Stomach smooth muscle (tissue), 2 donors: ENCODE measurements around the gene PIGS.

Source experiments
- H3K27ac ChIP-seq: one replicate; pipeline ENCODE4 v1.7.0; 2013; ENCODE audit warnings: mild to moderate bottlenecking, low read length, inconsistent platforms
- H3K27me3 ChIP-seq, 2 donors: one replicate each; pipeline ENCODE4 v1.7.0; 2013; ENCODE audit warnings: low read length in 2 of 2; ENCODE audit not compliant: insufficient read depth in 2 of 2, control insufficient read depth in 1 of 2
- H3K36me3 ChIP-seq, 2 donors: one replicate each; pipeline ENCODE4 v1.7.0; 2013; ENCODE audit warnings: low read length in 2 of 2; ENCODE audit not compliant: control insufficient read depth in 2 of 2, insufficient read depth in 2 of 2
- H3K4me1 ChIP-seq: one replicate; pipeline ENCODE4 v1.7.0; 2013; ENCODE audit warnings: low read length; ENCODE audit not compliant: control insufficient read depth, insufficient read depth
- H3K4me3 ChIP-seq, 2 donors: one replicate each; pipeline ENCODE4 v1.7.0; 2013; ENCODE audit warnings: low read length in 2 of 2
- H3K9ac ChIP-seq, 2 donors: one replicate each; pipeline ENCODE4 v1.7.0; 2013; ENCODE audit warnings: low read length in 2 of 2, mild to moderate bottlenecking in 1 of 2
- H3K9me3 ChIP-seq, 2 donors: one replicate each; pipeline ENCODE4 v1.7.0; 2013; ENCODE audit warnings: low read length in 2 of 2; ENCODE audit not compliant: control insufficient read depth in 2 of 2
- donor health status: healthy.
- donor health status: Pancreatic carcinoma.

The PIGS gene

DNA sequence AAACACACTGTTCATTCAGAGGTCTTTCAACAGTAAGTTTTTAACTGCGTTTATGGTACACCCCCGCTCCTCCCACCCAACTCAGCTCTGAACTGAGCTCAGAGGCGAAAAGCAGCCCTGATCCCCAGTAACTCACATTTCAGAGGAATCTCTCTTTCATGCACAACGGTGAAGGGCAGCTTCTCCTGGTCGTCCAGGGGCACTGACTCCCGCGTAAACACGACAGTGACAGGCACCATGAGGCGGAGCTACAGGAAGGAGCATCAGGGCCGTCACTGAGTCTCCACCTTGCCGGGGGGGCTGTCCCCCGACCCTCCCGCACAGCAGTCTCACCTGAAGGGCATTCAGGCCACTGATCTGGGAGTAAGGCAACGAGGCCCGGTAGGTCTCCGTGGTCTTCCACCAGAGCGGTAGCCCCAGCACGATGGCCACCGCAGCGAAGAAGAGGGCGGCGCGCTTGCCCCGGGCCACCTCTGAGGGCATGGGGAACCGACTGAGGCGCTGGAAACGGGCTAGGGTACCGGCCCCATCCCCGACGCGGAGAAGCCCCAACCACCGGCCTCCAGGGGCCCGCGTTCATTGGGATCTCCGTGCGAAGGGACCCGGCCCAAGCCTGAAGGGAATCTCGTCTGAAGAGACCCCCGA lies 486 bp downstream of the PIGS start:
- Histone ChIP-seq H3K27me3 (no peaks in the 10 kb centered on the region), H3K9me3 (no peaks in the 10 kb centered on the region), H3K4me3 (peak overlapping the region; percentile 88 to 97), H3K4me1 (peaks cover 28% of the 10 kb centered on the region), H3K27ac (peak overlapping the region; percentile 67), H3K36me3 (no peaks in the 10 kb centered on the region), H3K9ac (peak overlapping the region; percentile 83 to 87)

DNA sequence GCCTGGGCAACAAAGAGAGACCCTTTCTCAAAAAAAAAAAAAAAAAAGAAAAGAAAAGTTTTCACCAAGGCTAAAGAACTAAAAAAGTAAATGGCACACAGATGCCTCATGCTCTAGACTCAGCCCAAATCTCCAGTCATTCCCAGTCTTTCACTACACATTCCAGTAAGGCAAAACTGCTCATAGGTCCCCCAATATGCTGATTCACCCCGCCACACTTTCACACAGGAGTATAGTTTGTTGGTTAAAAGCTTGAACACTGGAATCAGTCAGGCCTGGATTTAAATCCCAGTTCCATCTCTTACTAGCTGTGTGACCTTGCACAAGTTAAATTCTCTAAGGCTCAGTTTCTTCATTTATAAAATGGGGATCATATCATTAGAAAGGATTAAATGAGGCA lies 1.9 kb downstream of the PIGS start:
- no peak overlapping the region for H3K9ac ChIP-seq
- no peak overlapping the region for H3K27ac ChIP-seq

DNA sequence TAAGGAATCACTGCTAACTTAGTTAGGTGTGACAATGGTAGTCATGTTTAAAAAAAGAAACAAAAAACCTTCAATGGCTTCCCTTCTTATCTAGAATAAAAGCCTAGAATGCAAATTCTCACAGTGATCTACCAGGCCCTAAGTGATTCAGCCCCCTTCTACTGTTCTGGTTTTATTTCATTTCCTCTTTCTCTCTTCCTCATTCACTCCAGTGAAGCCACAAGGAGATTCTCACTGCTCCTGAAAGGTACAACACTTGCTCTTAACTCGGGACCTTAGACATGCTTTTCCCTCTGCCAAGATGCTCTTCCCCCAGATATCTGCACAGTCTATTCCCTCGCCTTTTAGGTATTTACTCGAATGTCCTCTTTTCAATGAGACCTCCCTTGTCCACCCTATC lies 3.7 kb downstream of the PIGS start:
- Histone ChIP-seq H3K9ac (no peak overlapping the region), H3K4me3 (no peak overlapping the region), H3K27me3 (no peaks in the 10 kb centered on the region), H3K9me3 (no peaks in the 10 kb centered on the region), H3K36me3 (peaks cover 4 to 9% of the 10 kb centered on the region in 2 donors), H3K27ac (no peak overlapping the region), H3K4me1 (peaks cover 26% of the 10 kb centered on the region)

More for the DNA sequence above, 1.9 kb downstream of the PIGS start:
- Histone ChIP-seq H3K9me3 (no peaks in the 10 kb centered on the region), H3K36me3 (no peaks in the 10 kb centered on the region), H3K4me3 (no peak overlapping the region), H3K4me1 (peaks cover 23% of the 10 kb centered on the region), H3K27me3 (no peaks in the 10 kb centered on the region)

DNA sequence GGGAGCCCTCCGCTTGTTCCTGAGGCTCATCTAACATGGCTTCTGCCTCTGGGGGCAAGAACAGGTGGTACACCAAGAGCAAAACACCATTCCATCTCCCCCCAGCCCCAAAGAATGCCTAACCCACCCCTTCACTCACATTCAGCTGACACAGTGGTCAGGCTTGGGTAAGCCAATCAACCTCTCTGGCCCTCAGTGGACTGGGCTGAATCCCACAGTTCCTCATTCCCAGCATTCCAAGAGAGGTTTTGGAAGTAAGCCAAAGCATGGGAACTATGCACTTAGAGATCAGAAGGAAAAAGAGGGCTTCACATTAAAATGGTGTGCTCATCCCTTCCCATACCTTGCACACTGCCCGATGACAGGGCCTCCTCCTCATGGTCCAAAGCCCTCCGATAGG lies 7.8 kb downstream of the PIGS start:
- Histone ChIP-seq H3K4me3 (no peak overlapping the region), H3K9ac (no peak overlapping the region), H3K27me3 (no peaks in the 10 kb centered on the region), H3K27ac (no peak overlapping the region), H3K4me1 (peaks cover 4% of the 10 kb centered on the region), H3K9me3 (no peaks in the 10 kb centered on the region), H3K36me3 (peaks cover 20 to 26% of the 10 kb centered on the region in 2 donors)

DNA sequence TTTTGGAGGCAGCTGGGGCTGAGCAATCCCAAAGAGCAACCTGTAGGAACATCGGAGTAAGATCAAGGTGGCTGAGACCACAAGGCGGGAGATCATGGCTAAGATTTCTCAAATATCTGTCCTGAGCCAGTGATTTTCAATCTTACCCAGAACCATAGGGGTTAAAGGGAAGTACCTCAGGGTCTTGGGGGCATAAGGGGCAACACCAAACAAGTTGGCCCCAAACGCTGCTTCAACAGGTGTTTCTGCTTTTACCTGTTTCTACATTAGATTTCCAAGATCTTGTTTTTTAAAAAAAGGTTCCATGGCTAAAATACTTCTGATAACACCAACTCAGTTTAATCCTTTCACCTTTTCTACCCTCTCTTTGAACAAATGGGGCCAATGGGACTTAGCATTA lies 16.3 kb downstream of the PIGS start:
- Histone ChIP-seq H3K9me3 (no peaks in the 10 kb centered on the region), H3K4me3 (no peak overlapping the region), H3K27ac (no peak overlapping the region), H3K36me3 (peaks cover 38 to 49% of the 10 kb centered on the region in 2 donors), H3K27me3 (no peaks in the 10 kb centered on the region), H3K4me1 (peaks cover 17% of the 10 kb centered on the region), H3K9ac (no peak overlapping the region)

DNA sequence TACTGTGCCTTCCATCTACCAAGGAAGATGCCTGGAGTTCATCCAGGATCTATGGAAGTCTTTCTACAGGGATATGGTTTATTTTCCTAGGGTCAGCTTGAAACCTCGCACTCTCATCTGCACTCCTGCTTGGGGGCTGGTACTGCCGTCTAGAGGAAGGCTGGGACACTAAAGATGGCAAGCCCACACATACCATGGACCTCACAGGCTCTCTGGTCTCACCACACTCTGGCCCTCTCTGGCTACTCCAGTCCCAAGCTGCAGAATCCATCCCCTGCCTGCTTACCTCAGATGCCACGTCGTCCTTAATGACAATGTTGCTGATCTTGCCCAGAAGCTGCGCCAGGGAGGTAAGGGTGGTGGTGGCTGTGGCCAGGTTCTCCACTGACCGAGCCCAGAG lies 16.8 kb downstream of the PIGS start:
- H3K9ac ChIP-seq: no peak overlapping the region
- H3K9me3 ChIP-seq: no peaks in the 10 kb centered on the region
- H3K4me1 ChIP-seq: peaks cover 17% of the 10 kb centered on the region
- no peak overlapping the region for H3K4me3 ChIP-seq
- H3K27ac ChIP-seq: no peak overlapping the region
- H3K27me3 ChIP-seq: no peaks in the 10 kb centered on the region
- peaks cover 34 to 45% of the 10 kb centered on the region in 2 donors for H3K36me3 ChIP-seq

DNA sequence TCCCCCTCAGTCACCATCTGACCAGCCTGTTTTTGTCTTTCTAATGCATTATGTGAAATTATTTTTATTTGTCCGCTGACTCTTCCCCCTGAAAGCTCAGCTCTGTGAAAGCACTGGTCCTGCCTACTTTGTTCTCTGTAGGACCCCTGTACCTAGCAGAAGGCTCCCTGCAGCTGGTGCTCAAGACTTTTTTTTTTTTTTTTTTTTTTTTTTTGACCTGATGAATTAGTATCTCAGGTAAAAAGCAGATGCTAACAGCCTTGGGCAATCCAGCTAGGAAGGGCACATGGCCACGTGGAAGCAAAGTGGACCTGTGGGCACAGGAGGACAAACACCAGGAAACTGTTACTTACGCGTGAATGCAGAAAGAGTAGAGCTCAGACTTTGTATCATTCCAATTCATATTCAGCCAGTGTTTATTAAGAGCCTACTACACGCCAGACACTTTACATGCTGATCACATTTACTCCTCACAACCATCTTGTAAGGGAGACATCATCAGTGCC lies 18.3 kb downstream of the PIGS start:
- no peaks in the 10 kb centered on the region for H3K27me3 ChIP-seq
- no peak overlapping the region for H3K27ac ChIP-seq
- H3K36me3 ChIP-seq: peaks cover 26 to 39% of the 10 kb centered on the region in 2 donors
- peak overlapping the region in 1 of 2 donors; percentile 47 for H3K9ac ChIP-seq
- H3K9me3 ChIP-seq: no peaks in the 10 kb centered on the region
- peak overlapping the region; percentile 48 to 81 for H3K4me3 ChIP-seq
- peaks cover 20% of the 10 kb centered on the region for H3K4me1 ChIP-seq

DNA sequence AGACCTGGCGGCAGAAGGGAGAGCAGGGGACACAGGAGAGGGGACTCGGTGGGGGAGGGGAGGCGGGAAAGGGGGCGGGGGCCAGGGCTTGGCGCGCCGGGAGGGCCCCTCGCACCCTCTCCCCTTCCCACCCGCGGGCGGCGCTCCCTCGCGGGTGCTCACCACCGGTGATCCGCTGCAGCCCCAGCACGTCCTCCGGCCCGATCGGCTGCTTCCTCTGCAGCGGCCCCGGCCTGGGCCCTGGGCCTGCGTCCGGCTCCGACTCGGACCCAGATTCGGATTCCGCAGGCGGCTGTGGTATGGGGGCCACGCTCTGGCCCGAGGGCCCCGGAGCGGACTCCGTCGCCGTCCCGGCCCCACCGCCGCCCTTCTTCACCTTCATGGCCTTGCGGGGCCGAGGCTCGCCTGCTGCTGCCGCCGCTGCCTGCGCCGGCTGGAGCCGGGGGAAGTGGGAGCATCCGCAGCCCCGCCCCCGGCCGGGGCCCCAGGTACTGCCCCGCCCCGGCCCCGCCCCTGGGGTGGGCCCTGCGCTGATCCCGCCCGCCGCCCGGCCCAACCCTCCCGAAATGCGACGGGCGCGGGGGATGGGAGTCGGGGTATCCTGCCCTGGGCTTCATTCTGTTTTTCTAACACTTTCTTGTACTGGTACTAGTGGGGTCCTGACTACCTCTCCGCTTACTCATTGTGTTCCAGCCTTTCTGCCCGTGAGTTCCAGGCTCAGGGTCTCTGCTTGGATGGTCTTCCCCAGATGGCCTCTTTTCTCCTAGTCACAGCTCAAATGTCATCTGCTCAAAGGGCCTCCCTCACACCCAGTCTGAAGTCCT lies 18.9 kb downstream of the PIGS start, which contains the start of gene UNC119:
Gene UNC119, minus strand, starts transcription at position 449 of the 824 bp plus-strand sequence. Its CDS starts 67 bp downstream, at position 382.
- peaks cover 20 to 36% of the 10 kb centered on the region in 2 donors for H3K36me3 ChIP-seq

DNA sequence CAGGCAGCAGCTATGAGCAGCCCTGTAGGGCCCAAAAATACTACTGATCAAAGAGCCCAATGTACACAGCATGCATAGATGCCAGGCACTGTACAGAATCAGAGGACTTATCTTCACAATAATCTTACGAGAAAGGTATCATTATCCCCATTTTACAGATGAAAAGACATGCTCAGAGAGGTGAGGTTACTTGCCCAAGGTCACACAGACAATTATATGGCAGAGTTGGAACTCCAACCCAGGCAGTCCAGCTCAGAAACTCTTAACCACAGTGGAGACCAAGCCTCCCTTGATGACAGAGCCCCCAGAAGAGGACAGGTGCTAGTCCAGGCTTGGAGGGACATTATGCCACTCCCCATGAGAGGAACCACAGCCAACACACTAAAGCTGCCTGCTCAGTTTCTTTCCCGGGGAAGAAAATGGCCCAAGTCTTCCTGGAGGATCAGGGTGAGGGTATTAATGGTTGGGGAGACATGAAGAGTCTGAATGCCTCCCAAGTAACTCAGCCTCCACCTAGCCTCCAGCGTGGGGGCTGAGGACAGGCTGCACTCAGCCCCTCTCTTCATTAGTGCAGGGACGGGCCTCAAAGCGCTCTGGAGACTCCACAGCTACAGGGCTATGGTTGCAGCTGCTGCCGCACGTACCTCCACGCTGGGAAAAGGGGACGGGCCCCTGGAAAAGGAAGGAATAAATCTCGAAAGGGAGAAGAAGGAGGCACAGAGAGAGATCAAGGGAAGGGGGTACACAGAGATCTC lies 19.7 kb downstream of the PIGS start:
- H3K4me3 ChIP-seq: peak overlapping the region; percentile 74 to 81
- H3K36me3 ChIP-seq: peaks cover 20 to 36% of the 10 kb centered on the region in 2 donors
- no peaks in the 10 kb centered on the region for H3K9me3 ChIP-seq
- H3K27ac ChIP-seq: peak overlapping the region; percentile 37
- H3K9ac ChIP-seq: peak overlapping the region; percentile 52 to 64
- H3K4me1 ChIP-seq: peaks cover 25% of the 10 kb centered on the region
- no peaks in the 10 kb centered on the region for H3K27me3 ChIP-seq

More for the DNA sequence above, 18.9 kb downstream of the PIGS start, which contains the start of gene UNC119:
- Histone ChIP-seq H3K4me1 (peaks cover 20% of the 10 kb centered on the region), H3K27ac (peak within 1 kb of the TSS; percentile 37), H3K9me3 (no peaks in the 10 kb centered on the region), H3K9ac (peak within 1 kb of the TSS; percentile 52 to 64), H3K4me3 (peak within 1 kb of the TSS; percentile 74 to 81), H3K27me3 (no peaks in the 10 kb centered on the region)

DNA sequence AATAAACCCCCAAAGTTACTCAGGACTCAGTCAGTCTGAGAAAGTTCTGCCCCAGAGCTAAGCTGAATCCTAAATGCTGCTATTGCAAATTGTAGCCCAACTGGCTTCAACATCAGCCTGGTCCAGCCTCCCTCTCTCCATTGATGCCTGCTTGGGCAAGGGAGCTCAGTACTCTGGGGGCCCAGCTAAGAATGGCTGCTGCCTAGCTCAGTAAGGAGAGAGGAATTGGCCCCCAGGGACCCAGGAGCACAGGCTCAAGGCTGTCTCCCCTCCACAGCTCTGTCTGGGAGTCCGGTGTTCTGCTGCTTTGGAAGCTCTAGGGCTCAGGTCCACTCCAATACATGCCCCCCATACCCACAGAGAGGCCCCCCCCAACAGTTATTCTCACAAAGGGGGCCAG lies 20.5 kb downstream of the PIGS start:
- Histone ChIP-seq H3K9ac (no peak overlapping the region), H3K4me3 (no peak overlapping the region), H3K36me3 (peaks cover 17 to 29% of the 10 kb centered on the region in 2 donors), H3K27ac (no peak overlapping the region), H3K9me3 (no peaks in the 10 kb centered on the region), H3K4me1 (peaks cover 25% of the 10 kb centered on the region), H3K27me3 (no peaks in the 10 kb centered on the region)
